Subcutaneous adipose tissue (tissue), 4 donors: Measurements from ENCODE around the gene TMEM59. TPM values are rescaled to one million over a fixed set of nuclear protein-coding genes. Genes with fewer than 3 reads are reported as not detected.

ENCODE experiments used
- total RNA-seq, 4 donors: library from RNA; depleted of rRNA; stranded (reverse); fragments of >200 nt; gene quantifications; one replicate each; pipeline ENCODE4 v1.1.0, GENCODE V29; 2016
- TF ChIP-seq, protein P1 (sequence below): fragments of 450-650 bp; IDR thresholded peaks from one replicate; pipeline ENCODE4 v1.5.1; 2016; ENCODE audit warnings: low read depth, mild to moderate bottlenecking, control low read depth, antibody characterized with exemption, moderate library complexity

The TMEM59 gene
- total RNA-seq, 4 donors from 2014 or later = 184 to 344 (median 338) TPM

DNA sequence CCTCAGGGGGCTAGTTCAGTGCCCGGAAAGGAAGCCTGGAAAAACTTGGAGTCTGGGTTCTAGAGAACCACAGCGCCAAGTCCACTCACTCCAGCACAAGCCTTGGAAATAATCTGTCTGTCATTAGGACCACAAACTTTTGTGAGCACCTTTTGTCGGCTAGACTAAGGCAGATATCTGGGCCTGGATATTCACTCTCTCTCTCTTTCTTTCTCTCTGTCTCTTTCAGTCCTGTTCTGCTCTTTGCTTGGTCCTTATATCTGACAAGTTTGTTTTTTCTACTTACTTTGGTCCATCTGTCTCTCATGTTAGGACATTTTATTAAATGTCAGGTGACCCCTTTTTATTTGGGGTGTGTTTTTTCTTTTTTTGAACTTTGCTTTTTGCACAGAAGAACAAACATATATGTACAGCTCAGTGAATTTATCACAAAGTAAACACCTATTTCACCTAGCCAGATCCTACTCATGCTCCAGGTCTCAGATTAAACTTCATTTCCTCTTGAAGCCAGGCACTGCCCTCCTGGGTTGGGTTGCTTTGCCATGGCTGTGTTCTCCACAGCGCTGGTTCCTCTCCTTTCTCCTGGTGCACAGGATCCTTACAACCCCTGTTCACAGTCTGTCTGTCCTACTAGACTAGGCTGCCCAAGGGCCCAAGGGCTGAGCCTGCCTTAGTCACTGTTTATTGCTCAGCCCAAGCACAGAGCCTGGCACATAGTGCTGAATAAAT lies 41.2 kb upstream of the TMEM59 start:
- TF ChIP-seq, protein P1, sequence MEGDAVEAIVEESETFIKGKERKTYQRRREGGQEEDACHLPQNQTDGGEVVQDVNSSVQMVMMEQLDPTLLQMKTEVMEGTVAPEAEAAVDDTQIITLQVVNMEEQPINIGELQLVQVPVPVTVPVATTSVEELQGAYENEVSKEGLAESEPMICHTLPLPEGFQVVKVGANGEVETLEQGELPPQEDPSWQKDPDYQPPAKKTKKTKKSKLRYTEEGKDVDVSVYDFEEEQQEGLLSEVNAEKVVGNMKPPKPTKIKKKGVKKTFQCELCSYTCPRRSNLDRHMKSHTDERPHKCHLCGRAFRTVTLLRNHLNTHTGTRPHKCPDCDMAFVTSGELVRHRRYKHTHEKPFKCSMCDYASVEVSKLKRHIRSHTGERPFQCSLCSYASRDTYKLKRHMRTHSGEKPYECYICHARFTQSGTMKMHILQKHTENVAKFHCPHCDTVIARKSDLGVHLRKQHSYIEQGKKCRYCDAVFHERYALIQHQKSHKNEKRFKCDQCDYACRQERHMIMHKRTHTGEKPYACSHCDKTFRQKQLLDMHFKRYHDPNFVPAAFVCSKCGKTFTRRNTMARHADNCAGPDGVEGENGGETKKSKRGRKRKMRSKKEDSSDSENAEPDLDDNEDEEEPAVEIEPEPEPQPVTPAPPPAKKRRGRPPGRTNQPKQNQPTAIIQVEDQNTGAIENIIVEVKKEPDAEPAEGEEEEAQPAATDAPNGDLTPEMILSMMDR = no peak

DNA sequence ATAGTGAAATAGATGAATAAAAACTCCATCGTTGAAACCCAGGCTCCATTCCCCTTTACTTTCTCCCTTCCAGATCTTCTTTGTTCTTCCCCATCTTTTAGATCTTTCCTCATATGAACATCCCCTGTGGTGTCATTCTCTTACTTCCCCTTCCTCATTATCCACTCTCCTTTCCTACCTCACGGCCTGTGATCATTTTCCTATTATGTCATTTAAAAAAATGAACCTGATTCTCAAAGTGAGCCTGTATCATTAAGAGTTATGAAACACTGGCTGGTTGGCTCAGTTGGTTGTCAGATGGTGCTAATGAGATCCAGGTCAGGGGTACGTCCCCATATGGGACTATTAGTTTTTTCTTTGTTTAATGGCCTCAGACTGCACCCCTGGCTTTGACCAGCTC lies 38.7 kb upstream of the TMEM59 start:
- TF ChIP-seq, protein P1 = no peak

- TF ChIP-seq, protein P1 = no peak
These were observed 35.4 kb upstream of the TMEM59 start for GRCh38 chr1:54088385-54088784.

GRCh38 chr1:54086754-54087153 lies 33.8 kb upstream of the TMEM59 start:
- TF ChIP-seq, protein P1 = no peak

DNA sequence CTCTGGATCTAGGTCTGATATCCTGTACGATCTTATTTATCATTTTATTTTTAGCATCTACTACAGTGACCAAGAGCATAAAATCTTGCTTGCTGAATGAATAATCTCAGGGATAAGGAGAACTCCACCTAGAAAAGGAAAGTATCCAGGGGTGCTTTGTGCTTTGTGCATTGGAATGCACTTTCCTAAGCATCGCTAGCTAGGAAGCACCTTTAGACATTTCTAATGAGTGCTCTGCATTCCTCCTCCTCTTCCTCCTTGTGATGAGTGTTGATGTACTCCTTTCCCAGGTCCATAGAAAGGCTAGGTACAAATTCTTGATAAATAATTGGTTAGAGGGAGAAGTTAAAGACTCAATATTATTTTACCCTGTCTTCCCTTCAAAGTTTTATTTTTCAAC lies 31.8 kb upstream of the TMEM59 start:
- TF ChIP-seq, protein P1 = no peak

DNA sequence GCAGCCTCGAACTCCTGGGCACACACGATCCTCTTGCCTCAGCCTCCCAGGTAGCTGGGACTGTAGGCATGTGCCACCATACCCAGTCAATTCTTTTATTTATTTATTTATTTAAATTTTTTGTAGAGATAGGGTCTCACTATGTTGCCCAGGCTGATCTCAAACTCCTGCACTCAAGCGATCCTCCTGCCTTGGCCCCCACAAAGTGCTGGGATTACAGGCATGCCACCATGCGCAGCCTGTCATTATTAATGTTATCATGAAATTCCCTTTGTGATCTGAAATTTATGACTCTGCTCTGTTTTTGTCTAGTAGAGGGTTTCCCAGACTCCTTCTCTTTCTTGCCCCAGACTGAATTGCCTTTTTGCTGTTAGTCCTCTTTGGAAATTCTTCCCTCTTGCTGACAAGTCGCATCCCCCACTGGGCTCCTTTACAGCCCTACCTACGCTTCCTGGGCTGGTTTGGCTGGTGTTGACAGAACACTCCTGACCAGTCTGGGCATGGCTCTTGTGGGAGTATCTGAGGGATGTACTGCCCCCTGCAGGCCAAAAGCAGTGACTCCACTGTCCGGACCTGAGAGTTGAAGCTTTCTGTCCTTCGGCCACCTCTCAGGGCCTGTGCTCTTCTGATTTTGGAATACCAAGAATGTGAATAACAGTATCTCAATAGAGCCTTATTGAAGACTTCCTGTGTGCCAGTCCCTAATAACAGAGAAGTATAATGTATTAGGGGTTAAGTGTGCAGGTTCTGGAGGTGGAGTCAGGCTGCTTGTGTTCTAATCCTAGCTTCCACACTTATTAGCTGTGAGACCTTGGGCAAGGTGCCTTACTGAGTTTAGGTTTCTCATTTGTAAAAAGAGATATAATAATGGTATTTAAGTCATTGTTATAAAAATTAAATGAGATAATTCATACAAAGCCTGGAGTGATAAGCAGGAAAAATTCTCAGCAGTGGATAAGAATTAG lies 28.6 kb upstream of the TMEM59 start:
- TF ChIP-seq, protein P1 = no peak

GRCh38 chr1:54080598-54081049 lies 27.6 kb upstream of the TMEM59 start:
- TF ChIP-seq, protein P1 = no peak
